ENCODE data around the gene PNKP. TPM values are rescaled to one million over a fixed set of nuclear protein-coding genes. Genes with fewer than 3 reads are reported as not detected.

PNKP gene
- total RNA-seq, 2 donors from 2014 or later, result 161 to 163 TPM

- H3K36me3 ChIP-seq (ENCODE audit: control insufficient read depth, insufficient read depth, low read length), result peaks cover 43% of the 10 kb centered on the region
- Mint-ChIP-seq H3K27me3 (ENCODE audit: insufficient read depth) (no peaks in the 10 kb centered on the region), H3K4me1 (peaks cover 21% of the 10 kb centered on the region), H3K4me3 (peak overlapping the region; percentile 86), H3K27ac (peak overlapping the region; percentile 56), H3K36me3 (ENCODE audit: low read depth) (peaks cover 46% of the 10 kb centered on the region), H3K9me3 (peaks cover 7% of the 10 kb centered on the region)
- no peak overlapping the region for H3K27ac ChIP-seq (ENCODE audit: low read depth, low read length)
- H3K4me3 ChIP-seq (ENCODE audit: low read length), result peak overlapping the region; percentile 82
- H3K9me3 ChIP-seq (ENCODE audit: control insufficient read depth, low read length), result peaks cover 7% of the 10 kb centered on the region
- no peaks in the 10 kb centered on the region for H3K27me3 ChIP-seq (ENCODE audit: control insufficient read depth, insufficient read depth, low read length, poor library complexity, severe bottlenecking)
- peak overlapping the region; percentile 36 for H3K9ac ChIP-seq (ENCODE audit: extremely low read depth, low read length, poor library complexity, severe bottlenecking)
- peaks cover 5% of the 10 kb centered on the region for H3K4me1 ChIP-seq (ENCODE audit: control insufficient read depth, insufficient read depth, low read length)
- no peak for DNase-seq
- 92 to 94% methylated on average over 12 to 14 of the region's 14 CpGs for WGBS, 2 experiments (ENCODE audit: insufficient coverage in 1 of 2, insufficient read length in 1 of 2)
- TF ChIP-seq CTCF (conservative IDR thresholded peaks at IDR 0.05), result no peak
Measured at GRCh38 chr19:49852631-49853126, 14.7 kb downstream of the PNKP start.

GRCh38 chr19:49851456-49852259 is 15.7 kb downstream of the PNKP start:
- H3K4me3 ChIP-seq (ENCODE audit: low read length), result peak overlapping the region; percentile 82
- peaks cover 5% of the 10 kb centered on the region for H3K4me1 ChIP-seq (ENCODE audit: control insufficient read depth, insufficient read depth, low read length)
- peaks cover 36% of the 10 kb centered on the region for H3K36me3 ChIP-seq (ENCODE audit: control insufficient read depth, insufficient read depth, low read length)
- H3K27me3 ChIP-seq (ENCODE audit: control insufficient read depth, insufficient read depth, low read length, poor library complexity, severe bottlenecking), result no peaks in the 10 kb centered on the region
- H3K27ac Mint-ChIP-seq, result peak overlapping the region; percentile 56
- peak overlapping the region; percentile 86 for H3K4me3 Mint-ChIP-seq
- TF ChIP-seq CTCF (conservative IDR thresholded peaks at IDR 0.05), result no peak
- H3K9ac ChIP-seq (ENCODE audit: extremely low read depth, low read length, poor library complexity, severe bottlenecking), result peak overlapping the region; percentile 36
- H3K36me3 Mint-ChIP-seq (ENCODE audit: low read depth), result peaks cover 38% of the 10 kb centered on the region
- 2 to 4% methylated on average over 38 to 75 of the region's 78 CpGs for WGBS, 2 experiments (ENCODE audit: insufficient coverage in 1 of 2, insufficient read length in 1 of 2)
- H3K27ac ChIP-seq (ENCODE audit: low read depth, low read length), result peak overlapping the region; percentile 99
- H3K9me3 Mint-ChIP-seq, result peaks cover 7% of the 10 kb centered on the region
- no peaks in the 10 kb centered on the region for H3K27me3 Mint-ChIP-seq (ENCODE audit: insufficient read depth)
- H3K9me3 ChIP-seq (ENCODE audit: control insufficient read depth, low read length), result peaks cover 7% of the 10 kb centered on the region
- peaks cover 21% of the 10 kb centered on the region for H3K4me1 Mint-ChIP-seq
- DNase-seq, result peak; percentile 90

GRCh38 chr19:49850487-49851342 is 16.7 kb downstream of the PNKP start, which contains the start of gene PTOV1:
PTOV1 (plus strand) TSS chr19:49851159.
- peaks cover 5% of the 10 kb centered on the region for H3K4me1 ChIP-seq (ENCODE audit: control insufficient read depth, insufficient read depth, low read length)
- H3K27ac Mint-ChIP-seq, result peak within 1 kb of the TSS; percentile 98
- H3K9ac ChIP-seq (ENCODE audit: extremely low read depth, low read length, poor library complexity, severe bottlenecking), result peak within 1 kb of the TSS; percentile 98
- H3K27ac ChIP-seq (ENCODE audit: low read depth, low read length), result peak within 1 kb of the TSS; percentile 99
- DNase-seq, result peak; percentile 95
- peaks cover 7% of the 10 kb centered on the region for H3K9me3 ChIP-seq (ENCODE audit: control insufficient read depth, low read length)
- H3K36me3 Mint-ChIP-seq (ENCODE audit: low read depth), result peaks cover 35% of the 10 kb centered on the region
- TF ChIP-seq CTCF (conservative IDR thresholded peaks at IDR 0.05), result no peak
- H3K4me1 Mint-ChIP-seq, result peaks cover 21% of the 10 kb centered on the region
- 2 to 8% methylated on average over 41 to 98 of the region's 98 CpGs for WGBS, 2 experiments (ENCODE audit: insufficient coverage in 1 of 2, insufficient read length in 1 of 2)
- peak within 1 kb of the TSS; percentile 91 for H3K4me3 ChIP-seq (ENCODE audit: low read length)
- no peaks in the 10 kb centered on the region for H3K27me3 ChIP-seq (ENCODE audit: control insufficient read depth, insufficient read depth, low read length, poor library complexity, severe bottlenecking)
- no peaks in the 10 kb centered on the region for H3K27me3 Mint-ChIP-seq (ENCODE audit: insufficient read depth)
- peak within 1 kb of the TSS; percentile 86 for H3K4me3 Mint-ChIP-seq
- peaks cover 7% of the 10 kb centered on the region for H3K9me3 Mint-ChIP-seq
- H3K36me3 ChIP-seq (ENCODE audit: control insufficient read depth, insufficient read depth, low read length), result peaks cover 26% of the 10 kb centered on the region

Data from endodermal cell (in vitro differentiated cells).